Pulmonary artery endothelial cell (primary cell): Measurements from ENCODE around the gene AURKB. TPM values are rescaled to one million over a fixed set of nuclear protein-coding genes. Genes with fewer than 3 reads are reported as not detected.
"Not testable (repeated sequence)": the region's sequence is repeated elsewhere in the genome, so short reads cannot be mapped to it uniquely, and the experiment has no call there.

Source experiments
- DNase-seq: peaks from one replicate; pipeline ENCODE4 v3.0.0-alpha.2; 2011; ENCODE audit warnings: low read depth, low spot score
- total RNA-seq: library from RNA; depleted of rRNA; stranded (reverse); fragments of >200 nt; gene quantifications from 2 replicates; pipeline ENCODE4 v1.2.3, GENCODE V29; 2014

AURKB gene
- total RNA-seq, 1 donor from 2014 or later, result 34.4 TPM

DNA sequence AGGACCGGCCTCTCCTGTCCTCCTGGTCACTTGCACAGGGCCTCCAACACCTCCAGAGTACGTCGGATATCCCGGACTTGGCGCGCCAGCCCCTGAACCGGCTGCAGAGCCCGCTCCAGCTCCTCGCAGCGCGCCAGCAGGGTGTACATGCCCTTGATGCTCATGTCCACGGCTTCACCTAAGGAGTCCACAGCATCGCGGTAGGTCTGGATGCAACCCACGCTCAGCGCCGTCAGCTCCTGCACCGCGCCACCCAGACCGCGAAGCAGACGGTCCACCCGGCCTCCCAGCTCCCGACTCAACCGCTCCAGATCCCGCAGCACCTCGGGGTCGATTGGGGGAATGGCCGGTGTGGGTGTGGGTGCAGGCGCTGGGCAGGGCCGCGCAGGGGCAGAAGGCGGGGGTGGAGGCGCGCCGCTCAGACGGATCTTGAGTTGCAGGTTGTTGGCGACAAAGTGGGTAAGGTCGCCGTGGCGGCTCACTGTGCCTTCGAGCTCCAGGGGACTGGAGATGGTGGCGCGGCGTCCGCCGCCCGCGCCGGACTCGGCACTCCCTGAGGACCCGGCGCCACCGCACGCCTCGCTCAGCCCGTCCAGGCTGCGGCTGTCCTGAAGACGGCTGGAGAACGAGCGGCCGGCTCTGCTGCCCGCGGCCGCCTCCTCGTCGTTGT is 21.2 kb downstream of the AURKB start:
- no peak for DNase-seq

DNA sequence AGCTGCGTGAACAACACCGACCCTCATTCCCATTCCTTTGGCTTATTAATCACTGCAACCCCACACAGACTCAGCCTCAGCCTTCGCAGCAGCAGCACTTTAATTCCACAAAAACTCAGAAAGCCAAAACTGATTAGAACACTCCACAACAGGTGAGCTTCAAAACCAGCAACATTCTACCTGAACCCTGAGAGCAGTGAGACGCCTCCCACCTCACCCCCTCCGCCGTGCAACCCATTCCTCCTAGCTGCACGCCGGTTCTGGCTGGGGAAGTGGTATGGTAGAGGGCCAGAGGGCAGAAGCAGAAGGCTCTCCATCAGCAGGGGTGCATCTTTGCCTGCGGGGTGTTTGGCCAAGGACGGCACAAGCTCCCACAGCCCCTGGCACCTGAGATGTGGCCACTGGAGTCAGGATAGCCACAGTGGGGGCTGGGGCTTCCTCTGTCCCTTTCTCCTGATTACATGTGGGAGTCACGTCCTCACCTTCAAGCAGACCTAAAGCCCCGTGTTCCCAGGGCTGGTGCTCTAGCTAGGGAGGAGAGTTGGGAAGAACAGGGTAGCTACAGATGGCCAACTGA is 22.0 kb downstream of the AURKB start:
- no peak for DNase-seq

DNA sequence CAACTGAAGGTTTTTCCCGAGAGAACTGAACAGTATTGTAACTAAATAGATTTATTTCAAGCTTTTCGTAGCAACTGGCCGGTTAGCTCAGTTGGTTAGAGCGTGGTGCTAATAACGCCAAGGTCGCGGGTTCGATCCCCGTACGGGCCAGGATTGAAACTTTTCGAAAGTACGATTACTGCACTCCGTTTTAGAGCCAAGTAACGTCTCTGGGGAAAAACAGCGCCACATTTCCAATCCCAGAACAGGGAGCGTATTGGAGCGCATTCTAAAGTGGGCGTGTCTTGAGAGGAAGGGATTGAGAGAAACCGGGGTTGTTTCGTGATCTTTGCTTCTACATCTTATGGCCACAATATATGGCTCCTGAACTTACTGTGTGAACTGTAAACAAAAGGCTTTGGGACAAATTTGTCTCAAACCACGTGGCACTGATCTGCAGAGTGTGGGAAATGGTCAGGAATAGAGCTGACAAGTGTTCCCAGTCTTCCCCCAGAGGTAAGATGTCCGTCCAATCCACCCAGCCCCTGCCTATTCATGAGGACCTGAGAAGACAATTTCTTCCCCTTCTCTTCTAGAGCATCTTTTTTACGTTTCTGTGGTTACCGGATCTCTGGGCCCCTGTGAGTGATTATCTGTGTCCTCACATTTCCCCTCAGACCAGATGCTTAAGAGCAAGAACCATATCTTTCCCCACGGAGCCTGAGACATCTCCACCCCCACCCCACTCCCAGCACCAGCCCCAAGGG is 22.7 kb downstream of the AURKB start:
- DNase-seq, result peak; percentile 93

DNA sequence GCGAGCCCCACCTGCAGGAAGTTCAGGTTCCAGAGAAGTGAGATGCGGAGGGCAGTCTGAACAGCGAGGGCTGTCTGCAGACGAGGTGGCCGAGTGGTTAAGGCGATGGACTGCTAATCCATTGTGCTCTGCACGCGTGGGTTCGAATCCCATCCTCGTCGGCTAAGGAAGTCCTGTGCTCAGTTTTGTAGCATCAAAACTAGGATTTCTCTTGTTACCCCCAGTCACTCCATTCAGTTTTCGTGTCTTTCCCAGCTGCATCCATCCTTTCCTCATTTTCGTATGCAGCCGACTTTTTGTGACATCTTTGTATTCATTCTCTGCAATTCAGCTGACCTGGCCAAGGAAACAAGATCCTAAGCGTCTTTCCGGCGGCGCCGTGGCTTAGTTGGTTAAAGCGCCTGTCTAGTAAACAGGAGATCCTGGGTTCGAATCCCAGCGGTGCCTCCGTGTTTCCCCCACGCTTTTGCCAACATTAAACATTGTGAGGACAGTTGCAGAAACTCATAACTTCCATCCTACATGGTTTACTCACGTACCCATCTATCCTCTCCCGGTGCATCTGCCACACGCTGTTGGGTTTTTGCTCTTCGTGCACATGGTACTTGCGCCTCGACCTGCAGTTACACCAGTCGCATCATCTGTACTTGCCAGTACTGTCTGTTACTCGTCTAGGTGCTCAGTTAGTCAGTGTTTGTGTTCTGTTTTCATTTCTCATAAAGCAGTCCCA is 23.4 kb downstream of the AURKB start:
- peak; percentile 80 for DNase-seq

DNA sequence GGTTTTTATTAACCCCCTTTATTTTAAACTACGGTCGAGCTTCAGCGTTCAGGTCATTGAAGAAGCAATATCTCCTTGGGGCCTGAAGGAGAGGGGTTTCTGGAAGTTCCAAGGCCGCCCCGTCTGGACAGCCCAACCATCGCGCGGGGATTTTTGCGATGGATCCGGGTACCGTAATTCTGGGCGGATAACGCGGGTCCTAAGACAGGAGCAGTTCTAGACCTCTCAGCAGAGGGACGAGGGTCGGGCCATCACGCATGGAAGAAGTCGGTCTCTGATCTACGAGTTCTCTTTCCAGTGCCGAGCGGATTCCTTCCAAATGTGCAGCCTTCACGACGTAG is 24.0 kb downstream of the AURKB start:
- DNase-seq, result no peak

DNA sequence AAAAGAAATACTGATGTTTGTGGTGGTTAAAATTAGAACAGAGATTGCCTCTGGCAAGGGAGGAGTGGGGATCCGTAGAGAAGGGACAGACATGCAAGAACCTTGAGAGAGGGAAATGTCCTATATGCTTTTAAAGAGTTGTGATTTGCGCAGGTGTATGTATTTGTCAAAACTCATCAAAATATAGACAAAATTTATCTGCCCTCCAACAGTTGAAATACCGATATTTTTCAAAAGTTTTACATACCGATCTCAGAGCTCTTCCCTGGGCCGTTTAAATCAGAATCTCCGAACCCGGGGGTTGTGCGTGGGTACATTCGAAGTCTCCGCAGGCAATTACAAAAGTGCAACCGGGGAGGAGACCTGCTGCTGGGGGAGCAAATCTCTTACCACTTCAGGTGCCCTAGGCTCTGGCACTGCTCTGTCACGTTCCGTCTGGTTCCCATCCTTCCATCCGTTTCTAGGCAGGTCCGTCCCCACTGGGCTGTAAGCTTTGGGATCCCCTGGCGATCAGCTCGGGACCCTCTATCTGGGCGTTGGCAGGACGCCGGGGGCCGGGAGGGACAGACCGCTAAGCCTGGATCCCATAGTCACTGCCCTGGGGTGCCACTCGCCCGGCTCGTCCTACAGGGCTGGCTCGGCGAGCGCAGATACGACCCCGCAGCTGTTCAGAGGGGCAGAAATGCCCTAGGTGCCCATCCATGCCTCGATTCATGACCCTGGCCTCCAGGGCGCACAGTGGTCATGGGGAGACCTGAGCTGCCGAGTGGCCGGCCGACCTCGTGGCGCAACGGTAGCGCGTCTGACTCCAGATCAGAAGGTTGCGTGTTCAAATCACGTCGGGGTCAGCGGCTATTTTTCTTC is 24.6 kb downstream of the AURKB start:
- no peak for DNase-seq

DNA sequence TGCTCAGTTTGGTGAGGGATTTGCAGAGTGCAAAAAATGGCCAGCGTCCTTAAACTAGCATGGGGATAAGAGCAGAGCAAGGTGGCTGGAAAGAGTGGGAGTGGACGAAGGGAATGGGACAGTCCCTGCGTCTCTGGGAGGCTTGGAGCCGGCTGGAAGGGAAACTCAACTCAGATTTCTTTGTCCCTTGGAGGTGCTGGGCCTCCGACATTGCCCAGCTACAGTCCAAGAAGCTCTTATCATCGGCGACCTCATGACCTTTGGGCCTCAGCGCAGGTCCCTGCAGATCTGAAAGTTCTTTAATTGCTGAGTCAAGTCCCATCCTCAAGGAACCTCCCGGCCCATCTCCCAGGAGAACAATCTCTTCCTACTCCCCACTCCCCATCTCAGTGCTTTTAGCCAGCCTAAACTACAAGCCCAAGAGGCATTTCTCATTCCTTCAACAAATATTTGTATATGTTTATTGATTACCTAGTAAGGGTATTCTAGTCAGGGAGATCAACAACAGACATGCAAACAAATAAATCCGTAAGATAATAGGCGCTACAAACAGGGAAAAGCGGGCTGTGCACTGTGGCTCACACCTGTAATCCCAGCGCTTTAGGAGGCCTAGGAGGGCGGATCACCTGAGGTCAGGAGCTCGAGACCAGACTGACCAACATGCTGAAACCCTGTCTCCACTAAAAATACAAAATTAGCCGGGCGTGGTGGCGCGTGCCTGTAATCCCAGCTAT is 33.2 kb downstream of the AURKB start:
- no peak for DNase-seq

DNA sequence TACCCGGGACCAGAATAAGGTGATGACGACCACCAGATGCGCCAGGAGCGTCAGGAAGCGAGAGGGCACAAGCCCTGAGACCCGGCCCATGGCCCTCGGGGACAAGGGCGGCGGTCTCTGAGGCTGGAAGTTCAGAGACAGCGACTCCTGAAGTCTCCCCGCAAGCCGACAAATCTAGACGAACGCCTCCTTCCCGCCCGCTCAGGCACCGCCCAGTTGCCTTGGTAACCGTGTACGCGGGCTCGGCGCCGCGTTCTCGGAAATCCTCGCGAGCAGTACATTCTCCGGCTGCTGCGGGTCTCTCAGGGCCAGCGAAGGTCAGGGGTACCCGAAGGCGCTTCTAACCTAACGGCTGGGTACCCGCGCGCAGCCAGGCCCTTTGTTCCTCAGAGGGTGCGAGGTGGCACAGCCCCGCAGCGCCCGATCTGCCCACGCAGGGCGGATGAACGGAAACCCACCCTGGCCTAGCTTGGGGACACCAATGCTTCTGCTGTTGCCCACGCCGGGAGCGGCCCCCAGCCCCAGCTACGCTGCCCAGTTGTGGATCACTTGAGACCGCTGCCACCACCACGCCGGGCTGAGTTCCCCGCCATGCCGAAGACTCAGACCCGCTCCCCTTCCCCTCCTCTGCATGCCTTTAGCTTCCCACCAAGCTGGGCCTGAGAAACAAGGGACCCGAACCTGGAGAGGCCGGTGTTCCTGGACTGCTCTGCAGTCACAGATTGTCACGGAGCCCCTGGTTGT is 34.0 kb downstream of the AURKB start, which contains the start of gene TMEM107:
Gene TMEM107 (minus strand): TSS at position 184 of the 744 bp plus-strand sequence. CDS start 94 bp downstream, at position 90.
- DNase-seq, result no peak

DNA sequence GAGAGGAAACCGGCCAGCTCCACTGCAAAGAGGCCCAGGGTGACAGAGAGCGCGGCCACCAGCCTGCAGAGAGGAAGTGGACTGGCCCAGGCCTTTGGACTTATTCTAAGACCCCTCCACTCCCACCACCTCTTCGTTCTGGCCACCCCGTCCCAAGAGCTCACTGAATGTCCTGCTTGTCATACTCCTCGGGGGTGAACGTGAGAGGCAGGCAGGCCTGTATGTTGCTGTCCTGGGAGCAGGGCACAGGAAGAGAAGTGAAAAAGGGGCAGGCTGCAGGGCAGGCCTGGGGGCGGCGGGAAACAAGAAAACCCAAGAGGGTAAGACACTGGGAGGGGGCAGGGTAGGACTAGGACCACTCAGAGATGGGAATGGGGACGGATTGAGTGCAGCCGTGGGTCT is 34.6 kb downstream of the AURKB start:
- DNase-seq, result no peak

DNA sequence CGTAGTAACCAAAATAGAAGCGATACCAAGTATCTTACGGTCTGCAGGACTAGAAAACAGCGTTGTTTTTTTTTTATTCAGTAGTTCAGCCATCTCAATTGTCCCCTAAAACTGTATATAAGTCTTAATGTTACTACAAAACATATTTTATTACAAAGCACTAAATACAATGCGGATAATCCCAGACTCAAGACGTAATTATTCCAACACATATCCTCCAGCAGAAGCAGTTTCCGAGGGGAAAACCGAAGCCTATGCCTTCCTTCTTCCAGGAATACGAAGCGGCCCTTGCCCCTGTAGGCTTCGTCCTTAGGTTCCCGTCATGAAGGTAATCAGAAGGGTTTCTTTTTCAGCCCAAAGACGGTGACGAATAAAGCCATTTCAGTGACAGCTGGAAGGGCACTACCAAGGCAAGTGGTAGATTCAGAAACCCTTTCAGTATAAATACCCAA is 36.5 kb downstream of the AURKB start:
- DNase-seq, result no peak

DNA sequence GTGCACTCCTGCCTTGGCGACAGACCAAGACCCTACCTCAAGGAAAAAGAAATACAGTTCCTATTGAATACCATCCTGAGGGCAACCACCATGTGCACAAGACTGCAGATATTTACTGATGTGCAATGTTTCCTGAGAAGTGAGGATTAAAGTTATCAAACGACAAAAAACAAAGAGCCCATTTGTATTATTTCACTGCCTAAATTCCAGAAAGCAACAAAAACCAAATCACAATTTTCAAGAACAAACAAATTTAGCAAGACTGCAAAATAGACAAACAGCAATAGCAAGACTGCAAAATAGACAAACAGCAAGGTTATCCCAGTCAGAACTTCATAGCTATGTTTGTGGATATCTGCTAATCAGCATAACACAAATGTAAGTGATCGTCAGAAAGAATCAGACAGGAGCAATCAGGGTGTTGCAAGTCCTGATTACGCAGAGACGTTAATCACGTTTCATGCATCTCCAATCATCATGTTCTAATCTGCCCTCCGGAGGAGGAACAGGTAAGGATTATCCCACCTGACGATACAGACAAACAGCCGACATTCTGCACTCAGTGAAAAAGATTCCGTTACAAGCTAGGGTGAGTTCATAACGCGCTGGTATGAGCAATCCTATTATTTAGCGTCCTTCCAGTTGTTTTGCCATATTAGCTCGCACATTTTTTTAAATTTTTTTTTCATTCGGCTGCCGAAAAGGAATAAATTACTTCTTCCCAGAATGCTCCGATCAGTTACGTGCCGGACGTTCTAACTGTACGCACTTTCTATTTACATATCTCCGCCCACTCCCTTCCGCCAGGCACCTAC is 37.1 kb downstream of the AURKB start:
- DNase-seq, result peak; percentile 88

DNA sequence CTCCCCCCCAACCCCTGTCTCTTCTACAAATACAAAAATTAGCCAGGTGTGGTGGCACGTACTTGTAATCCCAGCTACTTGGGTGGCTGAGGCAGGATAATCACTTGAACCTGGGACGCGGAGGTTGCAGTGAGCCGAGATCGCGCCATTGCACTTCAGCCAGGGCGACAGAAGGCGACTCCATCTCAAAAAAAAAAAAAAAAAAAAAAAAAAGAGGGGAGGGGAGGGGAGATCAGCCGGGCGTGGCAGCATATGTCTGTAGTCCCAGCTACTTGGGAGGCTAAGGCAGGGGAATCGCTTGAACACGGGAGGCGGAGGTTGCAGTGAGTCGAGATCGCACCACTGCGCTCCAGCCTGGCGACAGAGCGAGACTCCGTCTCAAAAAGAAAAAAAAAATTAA is 40.2 kb downstream of the AURKB start:
- DNase-seq, result not testable (repeated sequence)

DNA sequence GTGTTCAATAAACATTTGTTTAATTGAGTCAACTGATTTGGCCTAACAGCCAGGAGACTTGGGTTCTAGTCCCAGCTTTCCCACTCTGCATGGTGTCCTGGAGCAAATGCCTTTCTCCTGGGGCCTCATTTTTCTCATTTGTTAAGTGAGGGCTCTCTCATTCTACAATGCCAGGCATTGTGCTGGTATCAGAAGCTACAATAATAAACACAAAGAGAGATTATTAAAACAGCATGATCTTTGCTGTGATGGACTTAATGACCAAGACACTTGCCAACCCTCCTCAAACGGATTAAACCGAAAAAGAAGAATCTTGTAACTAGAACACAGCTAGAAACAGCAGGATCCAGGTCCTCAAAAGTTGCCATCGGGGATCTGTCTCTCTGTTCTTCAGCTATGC is 42.8 kb downstream of the AURKB start:
- DNase-seq, result no peak

DNA sequence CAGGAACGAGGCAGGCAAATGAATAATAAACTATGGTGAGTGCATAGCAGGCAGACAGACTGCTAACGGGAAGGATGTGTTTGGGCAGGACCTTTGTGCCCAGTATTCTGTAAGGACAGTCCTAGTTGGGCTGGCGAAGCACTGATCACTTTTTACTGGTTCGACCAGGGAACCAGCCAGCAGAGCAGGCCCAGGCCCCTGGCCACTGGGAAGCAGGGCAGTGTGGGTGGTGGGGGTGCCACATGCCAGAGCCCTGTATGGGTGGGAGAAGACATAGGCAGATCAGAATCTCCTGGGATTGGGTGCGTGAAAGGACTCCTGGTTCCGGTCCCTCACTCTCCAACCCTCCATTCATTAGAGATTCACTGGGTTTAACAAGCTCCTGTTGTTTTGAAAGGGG is 43.6 kb downstream of the AURKB start:
- DNase-seq, result no peak

DNA sequence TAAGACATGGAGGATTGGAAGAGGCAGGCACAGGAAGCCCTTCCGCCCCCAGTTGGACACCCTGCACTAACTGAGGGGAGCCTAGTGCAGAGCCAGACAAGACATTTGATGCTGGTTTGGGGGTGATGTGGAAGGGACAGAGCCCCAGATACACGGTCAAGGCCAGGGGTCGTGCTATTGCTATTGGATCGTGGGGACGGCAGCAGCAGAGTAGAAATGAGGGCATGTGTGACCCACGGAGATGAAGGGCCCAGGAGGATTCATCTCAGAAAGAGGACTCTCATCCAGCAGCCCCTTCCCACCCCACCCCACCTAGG is 45.6 kb downstream of the AURKB start:
- DNase-seq, result no peak

DNA sequence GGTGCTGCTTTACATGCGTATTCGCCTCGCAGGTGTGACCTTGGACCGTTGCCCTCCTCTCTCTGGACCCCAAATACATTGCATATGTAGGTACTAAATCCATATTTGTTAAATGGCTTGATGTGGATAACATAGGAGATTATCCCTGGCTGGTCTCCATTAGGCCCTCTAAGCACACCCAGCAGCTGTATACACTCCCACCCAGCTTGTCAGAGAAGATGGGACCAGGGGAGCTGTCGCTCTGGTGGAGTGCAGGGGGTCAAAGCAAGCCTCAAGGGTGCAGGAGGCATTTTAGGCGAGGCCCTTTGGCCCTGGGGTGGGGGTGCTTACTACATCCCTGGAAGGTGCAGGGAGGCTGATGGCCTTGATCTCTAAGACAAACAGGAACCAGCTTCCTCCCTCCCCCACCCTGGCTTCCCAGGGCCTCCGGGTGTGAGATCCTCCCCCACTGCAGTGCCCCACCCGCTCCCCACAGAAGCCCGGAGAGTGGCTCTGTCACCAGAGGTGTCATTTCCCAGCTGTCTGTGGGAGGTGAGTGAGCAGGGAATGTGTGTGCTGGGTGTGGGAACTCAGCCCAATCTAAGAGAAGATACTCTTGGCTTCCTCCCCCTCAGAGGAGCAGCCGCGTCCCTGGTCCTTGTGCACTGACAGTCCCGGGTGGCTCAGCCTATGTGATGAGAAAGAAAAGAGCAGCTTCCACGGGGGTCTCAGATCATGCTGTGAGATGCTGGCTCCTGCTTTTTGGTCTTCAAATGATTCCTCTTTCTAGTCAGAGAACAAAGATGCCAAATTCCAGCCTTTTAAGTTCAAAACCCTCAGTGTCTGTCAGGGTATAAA is 46.2 kb downstream of the AURKB start:
- no peak for DNase-seq

DNA sequence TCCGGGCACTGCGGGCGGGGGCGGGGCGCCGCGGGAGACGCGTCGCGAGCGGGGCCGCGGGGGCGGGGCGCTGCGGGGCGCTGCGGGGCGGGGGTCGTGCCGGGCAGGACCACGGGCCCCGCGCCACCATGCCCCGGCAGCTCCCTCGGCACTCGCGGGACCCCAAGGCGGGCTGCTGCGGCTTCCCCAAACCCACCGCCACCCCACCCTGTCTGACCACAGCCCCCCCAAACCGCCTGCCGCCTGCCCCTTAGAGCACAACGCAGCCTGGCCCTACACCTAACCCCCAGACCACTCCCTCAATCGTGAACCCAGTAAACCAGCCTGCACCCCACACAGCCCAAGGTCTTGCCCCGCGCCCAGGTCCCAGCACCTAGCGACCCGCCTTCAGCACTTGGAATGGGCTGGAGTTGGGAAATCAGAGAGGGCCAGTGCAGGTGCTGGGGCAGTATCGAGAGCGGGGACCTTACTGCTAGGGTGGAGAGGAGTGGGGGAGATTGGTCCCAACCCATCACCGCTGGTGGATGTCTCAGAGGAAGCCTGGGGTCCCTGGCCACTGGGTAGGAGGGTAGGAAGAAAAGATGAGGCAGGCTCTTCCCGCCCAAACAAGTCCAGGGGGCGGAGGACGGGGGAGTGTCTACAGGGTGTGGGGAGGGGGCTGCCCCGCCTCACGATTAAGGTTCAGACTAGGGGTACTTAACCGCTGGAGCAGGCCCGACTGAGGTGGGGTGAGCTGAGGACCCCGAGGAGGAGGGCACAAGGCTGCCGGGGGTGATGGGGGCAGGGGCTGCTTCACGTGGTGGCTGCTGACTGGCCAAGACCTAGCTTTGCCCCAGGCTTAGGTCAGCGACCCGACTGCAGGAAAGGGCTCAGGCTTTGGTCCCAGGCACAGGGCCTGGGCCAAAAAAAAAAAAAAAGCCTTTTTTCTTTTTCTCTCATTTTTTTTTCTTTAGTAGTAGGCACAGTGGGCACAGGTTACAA is 47.1 kb downstream of the AURKB start:
- DNase-seq, result no peak
